GM21723 (cell line): ENCODE results near the gene CDCA4.
"Not testable (repeated sequence)": the region's sequence is repeated elsewhere in the genome, so short reads cannot be mapped to it uniquely, and the experiment has no call there.

Source experiments
- ATAC-seq: cut with Tn5 transposase; IDR thresholded peaks from one replicate; pipeline ENCODE4 v1.9.1; 2021; ENCODE audit warnings: mild to moderate bottlenecking, moderate library complexity; ENCODE audit not compliant: unreplicated experiment

The CDCA4 gene

DNA sequence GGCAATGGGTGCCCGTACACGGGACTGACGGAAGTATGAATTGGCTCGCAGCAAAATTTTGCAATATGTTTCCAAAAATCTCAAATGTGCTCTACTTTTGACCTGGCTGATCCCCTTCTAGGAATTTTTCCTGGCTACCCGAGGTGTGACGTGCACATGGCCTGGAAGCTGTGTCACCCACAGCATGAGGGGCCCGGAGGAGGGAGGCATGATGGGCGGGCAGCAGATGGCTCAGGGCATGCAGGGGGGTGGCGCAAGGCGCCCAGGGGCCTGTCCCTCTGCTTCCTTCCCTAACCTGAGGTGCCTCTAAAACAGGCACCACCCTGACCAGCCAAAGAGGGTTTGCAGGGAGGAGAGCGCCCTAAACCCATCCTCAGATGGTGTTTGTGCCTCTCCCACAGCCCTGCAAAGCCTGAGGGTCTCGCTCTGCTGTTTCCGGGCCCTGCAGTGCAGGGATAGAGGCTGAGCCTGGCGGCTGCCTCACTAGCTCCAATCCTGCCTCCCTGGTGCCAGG is 37.7 kb upstream of the CDCA4 start:
- ATAC-seq, result no peak

DNA sequence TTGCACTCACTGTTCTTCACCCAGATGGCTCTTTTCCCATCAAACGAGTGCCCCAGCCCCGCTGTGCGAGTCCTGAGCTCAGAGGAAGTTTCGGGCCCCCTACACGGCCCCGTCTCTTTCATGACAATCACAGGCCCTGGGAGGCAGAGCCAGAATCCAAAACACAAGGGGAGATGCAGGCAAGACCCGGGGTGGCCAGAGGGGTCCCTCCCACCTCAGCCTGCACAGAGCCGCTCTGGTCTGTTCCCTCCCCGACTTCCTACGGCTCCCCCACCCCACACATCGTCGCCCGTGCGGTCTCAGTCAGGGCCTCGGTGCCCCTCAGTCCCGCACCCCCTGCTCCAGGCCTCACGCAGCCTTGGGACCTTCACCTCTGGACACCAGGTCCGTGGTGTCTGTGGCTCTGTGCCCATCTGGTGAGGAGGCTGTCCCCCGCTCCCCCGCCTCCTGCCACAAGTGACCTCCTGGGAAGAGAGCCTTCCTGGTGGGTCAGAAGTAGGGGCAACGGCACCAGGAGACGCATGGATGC is 35.5 kb upstream of the CDCA4 start:
- no peak for ATAC-seq

- ATAC-seq, result no peak
Observed at GRCh38 chr14:105055736-105056302, 34.9 kb upstream of the CDCA4 start.

DNA sequence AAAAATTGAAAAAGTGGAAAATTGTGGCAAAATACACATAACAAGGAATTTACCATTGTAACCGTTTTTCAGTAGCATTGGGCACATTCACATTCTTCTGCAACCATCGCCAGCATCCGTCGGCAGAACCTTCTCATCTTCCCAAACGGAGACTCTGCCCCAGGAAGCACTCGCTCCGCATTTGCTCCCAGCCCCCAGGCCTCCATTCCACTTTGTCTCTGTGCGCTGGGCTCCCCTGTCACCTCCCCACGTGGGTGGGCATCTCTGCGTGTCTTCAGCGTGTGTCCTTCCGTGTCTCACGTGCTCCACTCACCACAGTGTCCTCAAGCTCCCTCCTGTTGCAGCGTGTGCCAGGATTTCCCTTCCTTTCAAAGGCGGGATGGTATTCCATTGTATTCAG is 34.5 kb upstream of the CDCA4 start:
- ATAC-seq, result no peak

DNA sequence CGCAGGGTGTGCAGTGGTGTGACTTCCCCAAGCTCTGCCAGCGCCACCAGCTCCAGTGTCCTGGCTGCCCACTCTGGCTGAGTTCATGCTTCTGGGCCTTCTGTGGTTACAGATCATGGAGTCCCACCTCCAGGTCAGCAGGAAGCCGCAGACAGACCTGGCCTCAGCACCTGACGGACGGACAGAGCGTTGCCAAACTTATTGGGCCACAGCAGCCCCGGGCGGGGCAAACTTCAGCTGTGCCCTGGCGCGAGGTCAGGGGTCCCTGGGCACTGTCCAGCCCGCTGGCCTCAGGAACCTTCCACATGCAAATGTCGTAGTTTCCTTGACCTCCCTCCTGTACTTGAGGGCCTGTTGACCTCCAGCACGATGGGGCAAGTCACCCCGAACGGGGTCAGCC is 33.1 kb upstream of the CDCA4 start:
- no peak for ATAC-seq

GRCh38 chr14:105053421-105053820 is 32.5 kb upstream of the CDCA4 start:
- no peak for ATAC-seq

DNA sequence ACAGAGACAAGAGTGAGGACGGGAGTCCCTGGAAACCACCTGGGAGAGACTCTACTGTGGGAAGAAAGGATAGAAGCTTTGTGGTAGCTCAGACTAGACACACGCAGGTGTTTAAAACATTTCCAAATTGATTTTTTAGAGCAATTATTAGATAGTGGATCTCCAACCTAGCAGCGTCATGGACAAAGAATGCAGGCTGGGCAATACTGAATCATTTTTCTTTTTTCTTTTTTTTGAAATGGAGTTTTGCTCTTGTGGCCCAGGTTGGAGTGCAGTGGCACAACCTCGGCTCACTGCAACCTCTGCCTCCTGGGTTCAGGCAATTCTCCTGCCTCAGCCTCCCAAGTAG is 31.2 kb upstream of the CDCA4 start:
- no peak for ATAC-seq

DNA sequence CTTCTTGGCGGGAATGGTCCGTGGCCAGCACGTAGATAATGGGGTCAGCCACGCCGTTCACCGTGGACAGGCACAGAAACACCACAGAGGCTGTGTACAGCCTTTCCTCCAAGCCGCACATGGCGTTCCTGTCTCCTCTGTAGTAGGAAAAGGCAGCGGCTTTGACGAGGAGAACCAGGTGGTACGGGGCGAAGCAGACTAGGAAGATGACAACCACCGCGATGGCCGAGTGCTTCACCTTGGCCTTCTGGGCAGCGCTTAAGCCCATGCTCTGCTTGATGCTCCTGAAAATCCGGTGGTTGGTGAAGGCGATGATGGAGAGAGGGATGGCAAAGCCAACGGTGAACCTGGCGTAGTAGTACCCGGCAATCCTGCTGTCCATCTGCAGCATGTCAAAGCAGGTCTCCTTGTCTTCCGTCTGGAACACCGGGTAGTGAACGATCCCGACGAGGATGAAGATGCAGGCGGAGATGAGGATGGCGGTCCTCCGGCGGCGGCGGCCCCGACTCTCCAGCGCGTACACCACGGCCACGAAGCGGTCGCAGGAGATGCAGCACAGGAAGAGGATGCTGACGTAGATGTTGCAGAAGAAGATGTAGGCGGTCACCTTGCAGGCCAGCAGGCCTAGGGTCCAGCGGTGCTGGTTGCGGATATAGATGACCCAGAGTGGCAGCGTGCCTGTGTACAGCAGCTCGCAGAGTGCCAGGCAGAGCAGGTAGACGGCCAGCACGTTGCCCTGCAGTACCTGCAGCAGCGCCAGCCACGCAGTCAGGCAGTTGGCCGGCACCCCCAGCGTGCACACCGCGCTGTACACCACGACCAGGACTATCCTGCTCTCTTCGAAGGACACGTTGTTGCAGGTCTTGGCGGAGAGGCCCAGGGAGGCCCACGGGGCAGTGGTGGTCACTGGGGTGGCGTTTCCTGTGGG is 30.6 kb upstream of the CDCA4 start:
- no peak for ATAC-seq

DNA sequence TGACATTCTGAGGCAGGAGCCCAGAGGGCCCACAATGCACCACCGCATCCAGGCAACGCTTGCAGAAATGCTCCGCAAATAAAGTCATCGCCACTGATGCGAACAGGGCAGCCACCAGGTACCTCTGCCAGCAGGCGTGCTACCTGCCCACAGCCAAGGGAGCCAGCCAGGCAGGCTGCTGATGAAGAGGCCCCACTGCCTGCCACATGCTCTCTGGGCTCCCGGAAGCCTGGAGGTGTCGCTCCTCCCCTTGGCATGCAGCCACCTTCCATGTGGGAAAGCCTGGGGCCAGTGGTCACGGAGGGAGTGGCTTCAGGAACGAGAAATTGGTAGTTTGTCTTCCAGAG is 29.6 kb upstream of the CDCA4 start:
- ATAC-seq, result no peak

DNA sequence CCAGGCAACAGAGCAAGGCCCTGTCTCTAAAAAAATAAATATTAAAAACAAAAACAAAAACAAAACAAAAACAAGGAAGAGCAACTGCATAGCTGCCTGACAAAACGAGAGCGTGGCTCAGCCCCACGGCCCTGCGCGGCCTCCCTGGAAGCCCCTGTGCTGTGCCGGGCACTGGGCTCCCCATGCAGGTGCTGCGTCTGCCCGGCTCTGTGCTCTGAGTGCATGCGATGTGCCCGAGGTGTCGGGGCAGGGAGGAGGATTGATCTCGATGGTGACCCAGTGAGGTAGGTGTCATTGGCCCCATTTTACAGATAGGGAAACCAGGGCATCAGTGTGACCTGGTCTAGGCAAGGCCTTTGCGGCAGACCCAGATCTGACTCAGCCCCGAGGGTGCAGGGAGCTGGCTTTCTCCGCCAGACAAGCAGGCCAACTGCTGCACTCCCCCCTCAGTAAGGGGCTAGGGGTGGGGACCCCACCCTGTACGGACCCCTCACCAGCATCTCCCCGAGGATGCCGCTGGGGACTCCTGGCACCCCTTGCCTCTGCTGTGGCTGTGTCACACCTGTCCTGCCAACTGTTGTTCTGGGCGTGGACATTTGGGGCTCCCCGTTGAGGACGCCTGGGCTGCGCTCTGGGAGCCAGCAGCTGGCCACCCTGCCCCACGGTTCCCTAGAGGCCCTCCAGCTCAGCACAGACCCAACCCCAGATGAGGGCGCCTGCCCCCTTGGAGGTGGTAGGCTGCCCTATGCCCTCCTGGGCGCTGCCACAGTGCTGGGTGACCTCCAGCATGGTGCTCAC is 29.1 kb upstream of the CDCA4 start:
- no peak for ATAC-seq

DNA sequence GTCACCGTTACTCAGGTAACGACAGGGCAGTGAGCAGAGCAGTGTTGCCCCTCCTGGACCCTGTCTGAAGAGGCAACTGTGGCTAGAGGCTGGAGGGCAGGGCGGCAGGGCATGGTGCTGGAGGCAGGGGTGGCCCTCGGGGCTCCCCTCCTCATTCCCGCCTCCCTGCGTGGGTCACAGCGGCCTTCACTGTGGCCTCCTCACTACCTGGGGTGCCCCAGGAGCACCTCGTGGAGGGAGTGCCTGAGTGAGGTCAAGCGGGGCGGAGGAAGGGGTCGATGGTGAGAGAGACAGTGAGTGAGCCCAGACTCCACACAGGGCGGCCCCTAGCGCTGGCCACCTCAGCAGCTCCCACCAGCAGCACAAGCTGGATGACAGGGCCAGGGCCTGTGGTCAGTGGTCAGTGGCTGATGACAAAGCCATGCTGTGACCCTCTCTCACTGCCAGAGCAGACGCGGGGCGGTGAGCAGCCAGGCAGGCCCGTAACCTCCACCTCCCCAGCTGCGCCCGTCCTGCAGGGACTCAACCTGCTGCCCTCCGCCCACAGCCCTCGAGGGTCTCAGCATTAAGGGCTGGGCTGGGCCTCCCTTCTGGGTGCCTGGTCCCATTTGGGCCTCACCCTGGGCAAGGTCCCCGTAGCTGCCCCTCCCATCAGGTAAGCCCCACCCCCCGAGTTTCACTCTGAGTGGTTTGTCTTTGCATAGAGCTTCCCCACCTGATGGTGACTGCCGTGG is 26.6 kb upstream of the CDCA4 start:
- no peak for ATAC-seq

- ATAC-seq, result no peak
Observed at GRCh38 chr14:105046891-105047282, 26.0 kb upstream of the CDCA4 start.

- peak; percentile 74 for ATAC-seq
Observed at GRCh38 chr14:105045710-105046326, 24.9 kb upstream of the CDCA4 start.

- no peak for ATAC-seq
Observed at GRCh38 chr14:105043641-105044040, 22.8 kb upstream of the CDCA4 start.

DNA sequence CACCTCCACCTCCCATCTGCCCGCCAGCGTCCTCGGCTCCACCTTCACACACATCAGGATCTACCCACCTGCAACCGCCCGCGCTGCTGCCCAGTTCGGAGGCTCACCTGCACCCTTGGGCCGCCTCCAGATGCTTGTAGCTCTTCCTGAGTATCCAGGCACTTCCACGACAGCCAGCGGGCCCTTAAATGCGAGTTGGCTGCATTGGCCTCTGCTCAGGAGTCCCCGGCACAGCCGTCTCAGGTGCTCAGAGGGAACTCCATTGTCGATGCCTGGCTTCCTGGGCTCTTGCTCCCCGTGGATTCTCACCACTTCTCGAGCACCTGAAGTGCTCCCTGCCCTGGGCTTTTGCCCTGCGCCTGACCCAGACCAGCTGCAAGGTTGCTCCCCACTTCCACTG is 21.9 kb upstream of the CDCA4 start:
- ATAC-seq, result no peak

GRCh38 chr14:105041841-105042765 is 21.2 kb upstream of the CDCA4 start:
- ATAC-seq, result no peak

DNA sequence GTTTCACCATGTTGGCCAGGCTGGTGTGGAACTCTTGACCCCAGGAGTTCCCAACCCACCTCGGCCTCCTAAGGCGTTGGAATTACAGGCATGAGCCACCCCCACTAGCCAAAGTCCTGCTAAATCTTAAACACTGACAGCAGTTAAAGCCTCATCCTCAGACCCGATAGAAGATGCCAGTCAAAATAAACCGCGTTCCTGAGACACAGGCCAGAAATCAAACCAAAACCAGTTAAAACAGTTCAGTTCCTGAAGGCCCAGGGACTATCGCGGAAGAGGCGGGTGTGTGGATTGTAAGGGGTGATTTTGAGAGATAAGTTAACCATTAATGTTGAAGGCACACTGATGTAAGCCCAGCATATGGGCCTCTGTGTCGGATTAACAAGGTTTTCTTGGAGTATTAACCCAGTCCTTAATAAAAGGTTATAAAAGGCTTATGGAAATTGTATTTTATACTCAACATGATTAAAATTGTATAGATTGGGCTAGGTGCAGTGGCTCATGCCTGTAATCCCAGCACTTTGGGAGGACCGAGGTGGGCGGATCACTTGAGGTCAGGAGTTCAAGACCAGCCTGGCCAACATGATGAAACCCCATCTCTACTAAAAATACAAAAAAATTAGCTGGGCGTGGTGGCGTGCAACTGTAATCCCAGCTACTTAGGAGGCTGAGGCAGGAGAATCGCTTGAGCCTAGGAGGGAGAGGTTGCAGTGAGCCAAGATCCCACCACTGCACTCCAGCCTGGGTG is 18.7 kb upstream of the CDCA4 start:
- no peak for ATAC-seq

DNA sequence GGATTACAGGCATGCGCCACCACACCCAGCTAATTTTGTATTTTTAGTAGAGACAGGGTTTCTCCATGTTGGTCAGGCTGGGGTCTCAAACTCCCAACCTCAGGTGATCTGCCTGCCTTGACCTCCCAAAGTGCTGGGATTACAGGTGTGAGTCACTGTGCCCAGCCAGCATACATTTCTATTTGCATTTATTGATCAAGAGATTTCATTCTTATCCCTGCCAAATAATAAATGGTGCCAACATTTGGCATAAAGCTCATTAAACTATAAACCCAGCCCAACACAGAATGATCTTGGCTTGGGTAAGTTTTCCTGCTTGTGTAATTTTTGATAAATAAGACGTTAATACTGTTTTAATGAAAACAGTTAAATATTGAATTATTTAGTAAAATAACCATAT is 14.7 kb upstream of the CDCA4 start:
- not testable (repeated sequence) for ATAC-seq
